Stimulated activated CD4-positive, alpha-beta T cell treated with anti-CD3 and anti-CD28 coated beads, Interleukin-1b, Interleukin-23, amount 100 ng/mL, for 24 hours (primary cell): ENCODE data around the gene KMT5B.

Experiments used
- DNase-seq, 4 experiments: peaks; one replicate each; pipeline ENCODE4 v3.0.0-alpha.2; 2020; ENCODE audit warnings: low read depth in 4 of 4, low spot score in 1 of 4

KMT5B gene

GRCh38 chr11:68146704-68147474 lies 66.2 kb downstream of the KMT5B start:
- DNase-seq, result no peak

GRCh38 chr11:68146010-68146540 lies 67.0 kb downstream of the KMT5B start:
- no peak for DNase-seq

GRCh38 chr11:68145120-68145866 lies 67.8 kb downstream of the KMT5B start:
- no peak for DNase-seq

GRCh38 chr11:68143310-68143689 lies 69.8 kb downstream of the KMT5B start:
- DNase-seq, result no peak

- DNase-seq, result no peak
Measured at GRCh38 chr11:68142441-68143309, 70.4 kb downstream of the KMT5B start.

GRCh38 chr11:68142028-68142412 lies 71.1 kb downstream of the KMT5B start:
- peak in 1 of 4 experiments; percentile 57 for DNase-seq

GRCh38 chr11:68141246-68142027 lies 71.7 kb downstream of the KMT5B start:
- no peak for DNase-seq

- DNase-seq, result no peak
Measured at GRCh38 chr11:68140496-68141245, 72.4 kb downstream of the KMT5B start.

GRCh38 chr11:68138237-68138636 lies 74.9 kb downstream of the KMT5B start:
- DNase-seq, result no peak

- DNase-seq, result no peak
Measured at GRCh38 chr11:68137833-68138232, 75.3 kb downstream of the KMT5B start.

GRCh38 chr11:68136866-68137265 lies 76.2 kb downstream of the KMT5B start:
- no peak for DNase-seq

- DNase-seq, result no peak
Measured at GRCh38 chr11:68135161-68135560, 77.9 kb downstream of the KMT5B start.

GRCh38 chr11:68133761-68134160 lies 79.3 kb downstream of the KMT5B start:
- DNase-seq, result no peak

- no peak for DNase-seq
Measured at GRCh38 chr11:68130121-68130520, 83.0 kb downstream of the KMT5B start.

- no peak for DNase-seq
Measured at GRCh38 chr11:68128682-68129327, 84.3 kb downstream of the KMT5B start.

- no peak for DNase-seq
Measured at GRCh38 chr11:68127714-68128681, 85.1 kb downstream of the KMT5B start.

GRCh38 chr11:68125164-68125563 lies 87.9 kb downstream of the KMT5B start:
- no peak for DNase-seq

GRCh38 chr11:68122936-68123539 lies 90.1 kb downstream of the KMT5B start:
- DNase-seq, result no peak
